SH-SY5Y (cell line): ENCODE results near the gene PCDHGA3.

Experiments used
- GATA2 ChIP-seq: IDR thresholded peaks from 2 replicates; pipeline ENCODE4 v1.6.1; 2011; ENCODE audit warnings: mild to moderate bottlenecking, low read depth, low read length
- GATA3 ChIP-seq: IDR thresholded peaks from 2 replicates; pipeline ENCODE4 v1.6.1; 2011; ENCODE audit warnings: low read depth, mild to moderate bottlenecking, low read length, moderate library complexity

- no peak for TF ChIP-seq GATA2
- no peak for TF ChIP-seq GATA3
Observed at GRCh38 chr5:141359790-141360426, 16.3 kb downstream of the PCDHGA3 start, which contains the start of gene PCDHGB2.
